Astrocyte of the spinal cord (primary cell): Measurements from ENCODE around the gene MCTP1.
A peak's percentile ranks its signal among the peaks of the same experiment; 100 is the strongest.

Experiments used
- DNase-seq: peaks from one replicate; pipeline ENCODE4 v3.0.0; 2011; ENCODE audit warnings: low read depth, low spot score
- H3K4me3 ChIP-seq: 2 replicates; pipeline ENCODE4 v1.5.1; 2011; ENCODE audit warnings: low read depth, mild to moderate bottlenecking, low read length, moderate library complexity
- CTCF ChIP-seq: IDR thresholded peaks from 2 replicates; pipeline ENCODE4 v1.5.1; 2012; ENCODE audit warnings: low read depth, mild to moderate bottlenecking, low read length, inconsistent platforms
- in situ Hi-C: cut with HindIII; loops from 2 replicates; pipeline ENCODE4 v1.10.0; 2017; ENCODE audit warnings: low sequenced_read_pairs

The MCTP1 gene

DNA sequence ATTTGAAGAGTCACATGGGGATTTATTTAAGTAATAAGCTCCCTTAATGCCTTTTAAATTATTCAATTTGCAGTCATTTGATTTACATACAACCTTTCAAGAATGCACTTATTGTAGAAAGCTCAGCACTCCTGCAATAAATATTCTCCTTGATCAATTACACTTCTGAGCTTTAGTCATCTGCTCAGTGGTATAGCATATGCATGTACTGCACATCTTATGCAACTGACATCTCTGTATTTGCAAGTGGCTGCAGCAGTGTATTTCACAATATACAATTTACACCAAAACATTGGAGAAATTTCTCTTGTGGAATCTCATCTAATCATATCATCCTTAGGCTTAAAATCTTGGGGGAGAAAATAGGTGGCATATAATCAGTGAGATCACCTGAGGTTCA, 340.7 kb downstream of the MCTP1 start:
- no peak for TF ChIP-seq CTCF
- in situ Hi-C loops, result no loop called here
- no peak overlapping the region for H3K4me3 ChIP-seq
- DNase-seq, result no peak

DNA sequence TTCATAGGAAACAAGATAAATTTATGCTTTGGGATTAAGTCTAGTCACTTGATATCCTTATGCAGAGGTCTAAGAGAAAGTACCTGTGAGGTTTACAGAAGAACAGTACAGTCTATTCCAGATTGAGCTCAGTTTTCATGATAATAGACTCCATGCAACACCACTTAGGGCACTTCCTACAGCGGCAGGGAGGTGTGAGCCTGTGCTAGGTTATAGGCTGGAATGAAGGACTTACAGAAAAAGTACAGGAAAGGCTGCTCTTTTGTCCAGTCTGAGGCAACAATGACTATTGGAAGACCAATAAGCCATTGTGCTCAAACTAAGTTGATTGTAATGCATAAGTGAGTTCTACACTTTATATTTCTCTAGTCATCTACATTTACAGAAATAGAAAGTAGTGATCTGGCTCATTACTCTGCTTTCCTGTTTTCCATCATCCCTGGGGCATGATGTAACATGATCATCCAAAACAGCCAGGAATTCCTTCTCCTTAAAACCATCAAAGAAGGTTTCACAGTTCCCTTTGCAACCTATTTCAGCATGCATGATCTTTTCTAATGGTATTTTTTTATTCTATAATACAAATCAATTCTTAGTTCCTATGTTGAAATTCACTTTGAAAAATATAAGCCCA, 343.7 kb downstream of the MCTP1 start:
- H3K4me3 ChIP-seq, result no peak overlapping the region
- DNase-seq, result no peak
- in situ Hi-C loops, result no loop called here
- TF ChIP-seq CTCF, result no peak

DNA sequence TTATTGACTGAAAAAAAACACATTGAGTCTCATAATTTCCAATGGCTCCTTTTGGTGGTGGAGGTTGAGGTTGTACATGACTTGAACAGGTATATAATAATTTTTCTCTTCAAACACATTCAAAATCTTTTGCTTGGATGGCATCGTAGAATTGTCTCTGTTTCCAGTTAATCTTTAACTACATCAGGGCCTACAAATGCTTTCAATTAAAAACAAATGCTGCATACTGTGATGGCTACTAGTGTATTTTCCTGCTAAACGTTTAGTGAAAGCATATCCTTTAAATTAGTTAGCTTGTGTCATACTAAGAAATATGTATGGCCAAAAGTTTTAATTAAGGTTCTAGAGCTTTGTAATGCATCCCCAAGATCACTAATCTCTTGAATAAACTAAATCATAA, 352.6 kb downstream of the MCTP1 start:
- in situ Hi-C loops, result no loop called here
- DNase-seq, result no peak
- no peak overlapping the region for H3K4me3 ChIP-seq
- no peak for TF ChIP-seq CTCF

DNA sequence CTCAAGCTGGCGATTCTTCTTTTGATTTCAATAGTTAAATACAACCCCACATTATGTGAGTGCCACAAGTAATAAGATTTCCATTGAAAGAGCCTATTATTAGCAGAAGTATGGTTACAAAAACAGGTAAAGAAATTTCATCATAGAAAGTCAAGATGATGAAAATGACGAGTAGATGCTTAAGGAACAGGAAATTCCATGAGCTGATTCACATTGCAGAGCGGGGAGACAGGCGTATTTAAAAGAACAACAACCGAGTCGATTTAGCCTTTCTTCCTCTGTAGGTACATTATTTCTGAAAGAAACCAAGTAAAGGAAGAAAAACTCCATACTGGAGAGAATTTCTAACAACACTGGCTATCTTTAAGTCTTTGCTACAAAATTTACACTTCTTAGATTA, 356.0 kb downstream of the MCTP1 start:
- no peak for TF ChIP-seq CTCF
- peak; percentile 44 for DNase-seq
- in situ Hi-C loops, result no loop called here
- H3K4me3 ChIP-seq, result no peak overlapping the region

DNA sequence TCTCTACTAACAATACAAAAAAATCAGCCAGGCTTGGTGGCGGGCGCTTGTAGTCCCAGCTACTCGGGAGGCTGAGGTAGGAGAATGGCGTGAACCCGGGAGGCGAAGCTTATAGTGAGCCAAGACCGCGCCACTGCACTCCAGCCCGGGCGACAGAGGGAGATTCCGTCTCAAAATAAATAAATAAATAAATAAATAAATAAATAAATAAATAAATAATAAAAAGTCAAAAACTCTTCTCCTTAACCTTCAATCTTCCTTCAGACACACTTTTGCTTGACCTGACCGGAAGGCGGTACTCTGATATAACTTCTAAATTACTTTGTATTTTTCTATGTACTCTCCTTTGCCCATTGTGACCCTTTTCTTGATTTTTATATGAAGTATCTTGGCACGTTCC, 364.3 kb downstream of the MCTP1 start:
- no peak overlapping the region for H3K4me3 ChIP-seq
- in situ Hi-C loops, result no loop called here
- DNase-seq, result no peak
- TF ChIP-seq CTCF, result no peak

GRCh38 chr5:94916619-94917018, 368.3 kb downstream of the MCTP1 start:
- no peak overlapping the region for H3K4me3 ChIP-seq
- TF ChIP-seq CTCF, result no peak
- in situ Hi-C loops, result no loop called here
- DNase-seq, result no peak

DNA sequence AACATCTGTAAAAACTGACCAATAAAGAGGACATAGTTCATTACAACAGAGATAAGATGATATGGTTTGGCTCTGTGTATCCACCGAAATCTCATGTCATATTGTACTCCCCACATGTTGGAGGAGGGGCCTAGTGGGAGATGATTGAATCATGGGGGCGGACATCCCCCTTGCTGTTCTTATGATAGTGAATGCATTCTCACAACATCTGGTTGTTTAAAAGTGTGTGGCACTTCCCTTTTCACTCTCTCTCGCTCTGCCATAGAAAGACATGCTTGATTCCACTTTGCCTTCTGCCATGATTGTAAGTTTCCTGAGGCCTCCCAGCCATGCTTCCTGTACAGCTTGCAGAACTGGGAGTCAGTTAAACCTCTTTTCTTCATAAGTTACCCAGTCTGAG, 373.6 kb downstream of the MCTP1 start:
- TF ChIP-seq CTCF, result no peak
- in situ Hi-C loops, result no loop called here
- no peak for DNase-seq
- H3K4me3 ChIP-seq, result no peak overlapping the region
